KMS-11 (cell line): ENCODE measurements around the gene BMPR1A.

Source experiments
- H2AFZ ChIP-seq: fragments of 200-600 bp; sonication (generic); 2 replicates; pipeline ENCODE4 v1.6.1; 2016; ENCODE audit warnings: antibody characterized with exemption, mixed run types, low read depth
- H3K27ac ChIP-seq: fragments of 200-600 bp; sonication (generic); 2 replicates; pipeline ENCODE4 v1.6.1; 2016; ENCODE audit warnings: mild to moderate bottlenecking, mixed run types
- H3K27me3 ChIP-seq: fragments of 200-600 bp; sonication (generic); 2 replicates; pipeline ENCODE4 v1.6.1; 2017; ENCODE audit warnings: mild to moderate bottlenecking, low read depth, mixed run types, moderate library complexity; ENCODE audit not compliant: insufficient read depth
- H3K36me3 ChIP-seq: fragments of 200-600 bp; sonication (generic); 2 replicates; pipeline ENCODE4 v1.6.1; 2017; ENCODE audit warnings: mild to moderate bottlenecking, mixed run types; ENCODE audit not compliant: insufficient read depth
- H3K4me1 ChIP-seq: fragments of 200-600 bp; sonication (generic); 2 replicates; pipeline ENCODE4 v1.6.1; 2016; ENCODE audit warnings: mild to moderate bottlenecking, low read depth, mixed run types; ENCODE audit not compliant: poor library complexity, severe bottlenecking
- H3K4me2 ChIP-seq: fragments of 200-600 bp; sonication (generic); 2 replicates; pipeline ENCODE4 v1.7.0; 2016; ENCODE audit warnings: mild to moderate bottlenecking, mixed run types
- H3K4me3 ChIP-seq: fragments of 200-600 bp; sonication (generic); IDR thresholded peaks from 2 replicates; pipeline ENCODE4 v1.6.1; 2017; ENCODE audit warnings: low read depth, low read length, mixed read lengths; ENCODE audit not compliant: insufficient read depth
- H3K79me2 ChIP-seq: fragments of 200-600 bp; sonication (generic); 2 replicates; pipeline ENCODE4 v1.6.1; 2016; ENCODE audit warnings: low read depth, mixed run types; ENCODE audit not compliant: insufficient read depth
- H3K9ac ChIP-seq: fragments of 200-600 bp; sonication (generic); 2 replicates; pipeline ENCODE4 v1.6.1; 2016; ENCODE audit warnings: mild to moderate bottlenecking, mixed run types
- H4K20me1 ChIP-seq: fragments of 200-600 bp; sonication (generic); 2 replicates; pipeline ENCODE4 v1.6.1; 2016; ENCODE audit warnings: mild to moderate bottlenecking, mixed run types; ENCODE audit not compliant: insufficient read depth
- TF ChIP-seq, protein P1 (sequence below): fragments of 200-600 bp; sonication (generic); conservative IDR thresholded peaks from 2 replicates; pipeline ENCODE4 v1.6.1; 2017; ENCODE audit warnings: low read depth, mild to moderate bottlenecking, antibody characterized with exemption, low read length, moderate library complexity, mixed read lengths

The BMPR1A gene

DNA sequence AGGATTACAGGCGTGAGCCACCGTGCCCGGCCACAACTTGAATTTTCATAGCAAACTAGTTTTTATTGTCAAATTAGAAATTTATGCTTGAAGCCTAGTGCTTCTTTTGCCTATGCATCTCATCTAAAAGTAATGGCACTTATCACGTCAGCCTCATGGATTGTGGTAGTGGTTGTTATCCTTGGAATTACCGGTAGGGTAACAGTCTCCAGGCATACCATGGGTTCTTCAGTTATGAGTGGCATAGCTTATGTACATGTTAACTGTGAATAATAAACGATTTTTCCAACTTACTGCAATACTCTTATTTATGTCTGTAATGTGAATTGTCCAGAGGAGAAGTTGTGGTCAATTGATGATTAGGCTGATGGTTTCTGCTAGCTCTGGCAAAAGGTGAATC, 63.1 kb downstream of the BMPR1A start:
- no peak overlapping the region for H2AFZ ChIP-seq
- TF ChIP-seq, protein P1, sequence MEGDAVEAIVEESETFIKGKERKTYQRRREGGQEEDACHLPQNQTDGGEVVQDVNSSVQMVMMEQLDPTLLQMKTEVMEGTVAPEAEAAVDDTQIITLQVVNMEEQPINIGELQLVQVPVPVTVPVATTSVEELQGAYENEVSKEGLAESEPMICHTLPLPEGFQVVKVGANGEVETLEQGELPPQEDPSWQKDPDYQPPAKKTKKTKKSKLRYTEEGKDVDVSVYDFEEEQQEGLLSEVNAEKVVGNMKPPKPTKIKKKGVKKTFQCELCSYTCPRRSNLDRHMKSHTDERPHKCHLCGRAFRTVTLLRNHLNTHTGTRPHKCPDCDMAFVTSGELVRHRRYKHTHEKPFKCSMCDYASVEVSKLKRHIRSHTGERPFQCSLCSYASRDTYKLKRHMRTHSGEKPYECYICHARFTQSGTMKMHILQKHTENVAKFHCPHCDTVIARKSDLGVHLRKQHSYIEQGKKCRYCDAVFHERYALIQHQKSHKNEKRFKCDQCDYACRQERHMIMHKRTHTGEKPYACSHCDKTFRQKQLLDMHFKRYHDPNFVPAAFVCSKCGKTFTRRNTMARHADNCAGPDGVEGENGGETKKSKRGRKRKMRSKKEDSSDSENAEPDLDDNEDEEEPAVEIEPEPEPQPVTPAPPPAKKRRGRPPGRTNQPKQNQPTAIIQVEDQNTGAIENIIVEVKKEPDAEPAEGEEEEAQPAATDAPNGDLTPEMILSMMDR = no peak
- no peaks in the 10 kb centered on the region for H3K27me3 ChIP-seq
- no peak overlapping the region for H3K4me3 ChIP-seq
- H3K79me2 ChIP-seq = no peaks in the 10 kb centered on the region
- no peak overlapping the region for H3K4me2 ChIP-seq
- no peaks in the 10 kb centered on the region for H4K20me1 ChIP-seq
- no peaks in the 10 kb centered on the region for H3K36me3 ChIP-seq
- H3K27ac ChIP-seq = no peak overlapping the region
- H3K4me1 ChIP-seq = no peaks in the 10 kb centered on the region
- H3K9ac ChIP-seq = no peak overlapping the region

GRCh38 chr10:86820509-86820908, 64.1 kb downstream of the BMPR1A start:
- H3K9ac ChIP-seq = no peak overlapping the region
- no peak overlapping the region for H3K27ac ChIP-seq
- no peaks in the 10 kb centered on the region for H3K36me3 ChIP-seq
- no peak overlapping the region for H2AFZ ChIP-seq
- no peaks in the 10 kb centered on the region for H4K20me1 ChIP-seq
- H3K79me2 ChIP-seq = no peaks in the 10 kb centered on the region
- no peaks in the 10 kb centered on the region for H3K4me1 ChIP-seq
- TF ChIP-seq, protein P1 = no peak
- no peaks in the 10 kb centered on the region for H3K27me3 ChIP-seq
- H3K4me2 ChIP-seq = no peak overlapping the region
- no peak overlapping the region for H3K4me3 ChIP-seq

DNA sequence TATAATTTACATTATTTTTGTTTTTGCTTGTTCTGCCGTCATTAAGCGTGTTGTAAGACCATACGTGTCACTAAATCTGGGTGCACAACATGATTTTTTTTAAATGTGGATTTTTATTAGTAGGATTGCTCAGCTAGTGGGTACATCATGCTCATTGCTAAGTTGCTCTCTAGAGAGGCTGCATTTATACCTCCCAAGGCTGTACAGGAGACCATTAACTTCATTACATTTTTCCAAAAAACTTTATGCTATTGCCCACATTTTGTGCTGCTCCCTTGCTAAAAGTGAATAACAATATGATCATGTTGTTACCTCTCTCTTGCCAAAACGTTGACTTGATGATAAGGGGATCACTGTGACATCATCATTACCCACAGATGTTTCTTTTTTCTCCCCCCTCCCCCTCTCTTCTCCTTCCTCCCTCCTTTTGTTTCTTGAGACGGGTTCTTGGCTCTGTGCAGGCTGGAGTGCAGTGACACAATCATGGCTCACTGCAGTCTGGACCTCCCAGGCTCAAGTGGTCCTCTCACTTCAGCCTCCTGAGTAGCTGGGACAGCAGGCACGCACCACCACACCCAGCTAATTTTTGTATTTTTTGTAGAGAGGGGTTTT, 65.1 kb downstream of the BMPR1A start:
- Histone ChIP-seq H3K36me3 (no peaks in the 10 kb centered on the region), H2AFZ (no peak overlapping the region), H3K4me1 (no peaks in the 10 kb centered on the region), H3K27ac (no peak overlapping the region), H3K79me2 (no peaks in the 10 kb centered on the region), H3K4me3 (no peak overlapping the region), H4K20me1 (no peaks in the 10 kb centered on the region), H3K9ac (no peak overlapping the region), H3K27me3 (no peaks in the 10 kb centered on the region), H3K4me2 (no peak overlapping the region)
- TF ChIP-seq, protein P1 = no peak

GRCh38 chr10:86823565-86823964, 67.1 kb downstream of the BMPR1A start:
- no peaks in the 10 kb centered on the region for H3K79me2 ChIP-seq
- H3K27ac ChIP-seq = no peak overlapping the region
- no peaks in the 10 kb centered on the region for H3K36me3 ChIP-seq
- no peak overlapping the region for H3K9ac ChIP-seq
- no peaks in the 10 kb centered on the region for H4K20me1 ChIP-seq
- no peak overlapping the region for H3K4me3 ChIP-seq
- H3K4me1 ChIP-seq = no peaks in the 10 kb centered on the region
- TF ChIP-seq, protein P1 = no peak
- H3K4me2 ChIP-seq = no peak overlapping the region
- H2AFZ ChIP-seq = no peak overlapping the region
- H3K27me3 ChIP-seq = no peaks in the 10 kb centered on the region
